Measurements from ENCODE around the gene CCNB2.
"Not testable (repeated sequence)": the region's sequence is repeated elsewhere in the genome, so short reads cannot be mapped to it uniquely, and the experiment has no call there.

The CCNB2 gene

GRCh38 chr15:59131969-59132562 is 27.1 kb downstream of the CCNB2 start:
- Histone ChIP-seq H3K79me2 (ENCODE audit: control insufficient read depth, insufficient read depth, low read length, unreplicated experiment) (peaks cover 17% of the 10 kb centered on the region), H3K36me3 (ENCODE audit: insufficient read depth, low read length) (peaks cover 64% of the 10 kb centered on the region), H3K4me1 (ENCODE audit: control insufficient read depth, insufficient read depth, low read length, unreplicated experiment) (no peaks in the 10 kb centered on the region), H3K27ac (ENCODE audit: low read depth, low read length) (no peak overlapping the region), H2AFZ (ENCODE audit: low read length, unreplicated experiment) (no peak overlapping the region), H3K4me3 (ENCODE audit: low read depth, low read length) (no peak overlapping the region), H3K27me3 (ENCODE audit: insufficient read depth, low read length) (no peaks in the 10 kb centered on the region)

GRCh38 chr15:59133929-59134427 is 29.0 kb downstream of the CCNB2 start:
- no peak overlapping the region for H3K27ac ChIP-seq (ENCODE audit: low read depth, low read length)
- H2AFZ ChIP-seq (ENCODE audit: low read length, unreplicated experiment), result no peak overlapping the region
- peaks cover 70% of the 10 kb centered on the region for H3K36me3 ChIP-seq (ENCODE audit: insufficient read depth, low read length)
- peaks cover 17% of the 10 kb centered on the region for H3K79me2 ChIP-seq (ENCODE audit: control insufficient read depth, insufficient read depth, low read length, unreplicated experiment)
- no peaks in the 10 kb centered on the region for H3K27me3 ChIP-seq (ENCODE audit: insufficient read depth, low read length)
- no peak overlapping the region for H3K4me3 ChIP-seq (ENCODE audit: low read depth, low read length)
- H3K4me1 ChIP-seq (ENCODE audit: control insufficient read depth, insufficient read depth, low read length, unreplicated experiment), result no peaks in the 10 kb centered on the region

- no peak overlapping the region for H3K27ac ChIP-seq (ENCODE audit: low read depth, low read length)
- H2AFZ ChIP-seq (ENCODE audit: low read length, unreplicated experiment), result no peak overlapping the region
- H3K27me3 ChIP-seq (ENCODE audit: insufficient read depth, low read length), result no peaks in the 10 kb centered on the region
- no peaks in the 10 kb centered on the region for H3K79me2 ChIP-seq (ENCODE audit: control insufficient read depth, insufficient read depth, low read length, unreplicated experiment)
- no peaks in the 10 kb centered on the region for H3K4me1 ChIP-seq (ENCODE audit: control insufficient read depth, insufficient read depth, low read length, unreplicated experiment)
- H3K4me3 ChIP-seq (ENCODE audit: low read depth, low read length), result no peak overlapping the region
- H3K36me3 ChIP-seq (ENCODE audit: insufficient read depth, low read length), result peaks cover 39% of the 10 kb centered on the region
Measured at GRCh38 chr15:59137566-59137965, 32.6 kb downstream of the CCNB2 start.

- Histone ChIP-seq H3K36me3 (ENCODE audit: insufficient read depth, low read length) (peaks cover 35% of the 10 kb centered on the region; the same call in 1 of the 2 replicates), H3K27ac (ENCODE audit: low read depth, low read length) (no peak overlapping the region), H3K4me1 (ENCODE audit: control insufficient read depth, insufficient read depth, low read length, unreplicated experiment) (no peaks in the 10 kb centered on the region), H3K4me3 (ENCODE audit: low read depth, low read length) (no peak overlapping the region), H2AFZ (ENCODE audit: low read length, unreplicated experiment) (no peak overlapping the region), H3K79me2 (ENCODE audit: control insufficient read depth, insufficient read depth, low read length, unreplicated experiment) (no peaks in the 10 kb centered on the region), H3K27me3 (ENCODE audit: insufficient read depth, low read length) (no peaks in the 10 kb centered on the region)
Measured at GRCh38 chr15:59138243-59138642, 33.3 kb downstream of the CCNB2 start.

GRCh38 chr15:59140422-59141226 is 35.7 kb downstream of the CCNB2 start:
- Histone ChIP-seq H3K27me3 (ENCODE audit: insufficient read depth, low read length) (no peaks in the 10 kb centered on the region), H3K79me2 (ENCODE audit: control insufficient read depth, insufficient read depth, low read length, unreplicated experiment) (no peaks in the 10 kb centered on the region), H2AFZ (ENCODE audit: low read length, unreplicated experiment) (no peak overlapping the region), H3K36me3 (ENCODE audit: insufficient read depth, low read length) (peaks cover 23% of the 10 kb centered on the region; the same call in 1 of the 2 replicates), H3K4me3 (ENCODE audit: low read depth, low read length) (no peak overlapping the region), H3K27ac (ENCODE audit: low read depth, low read length) (no peak overlapping the region), H3K4me1 (ENCODE audit: control insufficient read depth, insufficient read depth, low read length, unreplicated experiment) (no peaks in the 10 kb centered on the region)

- peaks cover 9% of the 10 kb centered on the region; the same call in 1 of the 2 replicates for H3K36me3 ChIP-seq (ENCODE audit: insufficient read depth, low read length)
- no peaks in the 10 kb centered on the region for H3K27me3 ChIP-seq (ENCODE audit: insufficient read depth, low read length)
- no peak overlapping the region for H3K4me3 ChIP-seq (ENCODE audit: low read depth, low read length)
- H3K4me1 ChIP-seq (ENCODE audit: control insufficient read depth, insufficient read depth, low read length, unreplicated experiment), result peaks cover 2% of the 10 kb centered on the region
- no peaks in the 10 kb centered on the region for H3K79me2 ChIP-seq (ENCODE audit: control insufficient read depth, insufficient read depth, low read length, unreplicated experiment)
- H3K27ac ChIP-seq (ENCODE audit: low read depth, low read length), result no peak overlapping the region
- H2AFZ ChIP-seq (ENCODE audit: low read length, unreplicated experiment), result no peak overlapping the region
Measured at GRCh38 chr15:59143281-59143680, 38.3 kb downstream of the CCNB2 start.

- not testable (repeated sequence) for H2AFZ ChIP-seq (ENCODE audit: low read length, unreplicated experiment); H3K27me3 ChIP-seq (ENCODE audit: insufficient read depth, low read length); H3K4me3 ChIP-seq (ENCODE audit: low read depth, low read length); H3K27ac ChIP-seq (ENCODE audit: low read depth, low read length); H3K36me3 ChIP-seq (ENCODE audit: insufficient read depth, low read length); H3K79me2 ChIP-seq (ENCODE audit: control insufficient read depth, insufficient read depth, low read length, unreplicated experiment); H3K4me1 ChIP-seq (ENCODE audit: control insufficient read depth, insufficient read depth, low read length, unreplicated experiment)
Measured at GRCh38 chr15:59144594-59144993, 39.6 kb downstream of the CCNB2 start.

- H3K36me3 ChIP-seq (ENCODE audit: insufficient read depth, low read length), result 0 out of 2 replicates have a peak, but pooled peaks cover 4% of the 10 kb centered on the region
- no peaks in the 10 kb centered on the region for H3K79me2 ChIP-seq (ENCODE audit: control insufficient read depth, insufficient read depth, low read length, unreplicated experiment)
- no peak overlapping the region for H3K27ac ChIP-seq (ENCODE audit: low read depth, low read length)
- H3K27me3 ChIP-seq (ENCODE audit: insufficient read depth, low read length), result no peaks in the 10 kb centered on the region
- H3K4me1 ChIP-seq (ENCODE audit: control insufficient read depth, insufficient read depth, low read length, unreplicated experiment), result peaks cover 4% of the 10 kb centered on the region
- H2AFZ ChIP-seq (ENCODE audit: low read length, unreplicated experiment), result no peak overlapping the region
- H3K4me3 ChIP-seq (ENCODE audit: low read depth, low read length), result no peak overlapping the region
Measured at GRCh38 chr15:59147666-59148065, 42.7 kb downstream of the CCNB2 start.

- Histone ChIP-seq H3K4me1 (ENCODE audit: control insufficient read depth, insufficient read depth, low read length, unreplicated experiment) (peaks cover 4% of the 10 kb centered on the region), H3K27me3 (ENCODE audit: insufficient read depth, low read length) (no peaks in the 10 kb centered on the region), H3K36me3 (ENCODE audit: insufficient read depth, low read length) (peaks cover 8% of the 10 kb centered on the region; the same call in 1 of the 2 replicates), H3K4me3 (ENCODE audit: low read depth, low read length) (no peak overlapping the region), H3K27ac (ENCODE audit: low read depth, low read length) (no peak overlapping the region), H2AFZ (ENCODE audit: low read length, unreplicated experiment) (no peak overlapping the region), H3K79me2 (ENCODE audit: control insufficient read depth, insufficient read depth, low read length, unreplicated experiment) (no peaks in the 10 kb centered on the region)
Measured at GRCh38 chr15:59148153-59148833, 43.3 kb downstream of the CCNB2 start.

- no peaks in the 10 kb centered on the region for H3K27me3 ChIP-seq (ENCODE audit: insufficient read depth, low read length)
- no peaks in the 10 kb centered on the region for H3K79me2 ChIP-seq (ENCODE audit: control insufficient read depth, insufficient read depth, low read length, unreplicated experiment)
- peaks cover 4% of the 10 kb centered on the region for H3K4me1 ChIP-seq (ENCODE audit: control insufficient read depth, insufficient read depth, low read length, unreplicated experiment)
- H2AFZ ChIP-seq (ENCODE audit: low read length, unreplicated experiment), result no peak overlapping the region
- H3K4me3 ChIP-seq (ENCODE audit: low read depth, low read length), result no peak overlapping the region
- H3K36me3 ChIP-seq (ENCODE audit: insufficient read depth, low read length), result peaks cover 22% of the 10 kb centered on the region; the same call in 1 of the 2 replicates
- H3K27ac ChIP-seq (ENCODE audit: low read depth, low read length), result no peak overlapping the region
Measured at GRCh38 chr15:59150185-59150584, 45.2 kb downstream of the CCNB2 start.
